CD4-positive, alpha-beta T cell treated with Interleukin-10 for 1 hour (primary cell): ENCODE measurements around the gene STAG2.
"Not testable (repeated sequence)": the region's sequence is repeated elsewhere in the genome, so short reads cannot be mapped to it uniquely, and the experiment has no call there.

ENCODE experiments used
- DNase-seq: peaks from one replicate; pipeline ENCODE4 v3.0.0-alpha.2; 2020

STAG2 gene

GRCh38 chrX:124045109-124045508, 83.6 kb downstream of the STAG2 start:
- no peak for DNase-seq

GRCh38 chrX:124084417-124084816, 122.9 kb downstream of the STAG2 start:
- DNase-seq: not testable (repeated sequence)

- DNase-seq: no peak
Measured at GRCh38 chrX:124085063-124085462, 123.6 kb downstream of the STAG2 start.

GRCh38 chrX:124086411-124086810, 124.9 kb downstream of the STAG2 start:
- peak; percentile 65 for DNase-seq

- no peak for DNase-seq
Measured at GRCh38 chrX:124087000-124087746, 125.7 kb downstream of the STAG2 start.

GRCh38 chrX:124093222-124093621, 131.7 kb downstream of the STAG2 start:
- no peak for DNase-seq

DNA sequence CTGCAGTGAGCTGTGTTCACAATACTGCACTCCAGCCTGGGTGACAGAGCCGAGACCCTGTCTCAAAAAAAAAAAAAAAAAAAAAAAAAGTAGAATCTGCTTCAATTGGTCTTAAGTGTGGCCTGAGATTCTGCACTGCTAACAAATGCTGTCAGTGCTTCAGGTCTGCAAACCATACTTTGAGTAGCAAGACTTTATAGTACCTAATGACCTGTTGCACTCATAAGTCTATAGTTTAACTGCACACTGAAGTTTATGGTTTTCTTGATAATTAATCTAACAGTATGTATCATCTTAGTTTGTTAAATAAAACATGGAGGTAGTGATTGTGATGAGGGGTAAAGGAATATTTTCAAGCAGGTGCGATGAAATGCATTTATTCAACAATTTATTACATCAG, 135.6 kb downstream of the STAG2 start:
- DNase-seq: no peak

DNA sequence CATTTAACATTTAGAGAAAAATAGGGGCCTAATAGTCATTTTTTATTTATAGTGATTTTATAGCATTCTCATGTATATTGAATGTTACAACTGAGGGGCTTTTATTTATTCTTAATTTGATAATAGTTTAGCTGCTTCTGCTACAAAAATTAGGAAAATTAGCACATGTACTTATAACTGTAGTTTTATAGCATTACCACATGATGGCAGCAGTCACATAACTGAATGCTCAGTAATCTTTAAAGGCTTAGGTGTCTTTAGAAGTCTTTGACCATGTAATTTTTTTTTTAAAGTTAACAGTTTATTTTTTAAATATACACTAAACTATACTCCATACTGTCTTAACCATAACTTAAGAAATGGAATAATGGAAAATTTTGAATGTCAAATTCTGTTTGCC, 136.6 kb downstream of the STAG2 start:
- peak; percentile 40 for DNase-seq

DNA sequence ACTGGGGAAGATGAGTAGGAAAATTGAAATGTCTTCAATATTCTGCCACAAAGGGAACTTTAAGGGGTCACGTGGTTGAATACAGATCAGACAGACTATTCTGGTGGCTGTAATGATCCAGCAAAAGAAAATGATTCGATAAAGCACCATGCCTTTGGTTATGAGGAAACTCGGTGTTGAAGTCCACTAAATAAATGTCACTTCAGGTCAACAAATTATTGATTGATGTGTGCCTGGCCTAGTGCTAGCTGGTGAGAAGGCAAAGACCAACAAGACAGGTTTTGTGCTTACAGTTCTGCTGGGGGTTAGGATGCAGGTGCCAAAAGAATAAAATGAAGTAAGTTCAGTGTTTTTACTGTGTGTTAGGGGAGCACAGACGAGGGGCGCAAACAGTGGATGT, 142.5 kb downstream of the STAG2 start:
- DNase-seq: no peak

DNA sequence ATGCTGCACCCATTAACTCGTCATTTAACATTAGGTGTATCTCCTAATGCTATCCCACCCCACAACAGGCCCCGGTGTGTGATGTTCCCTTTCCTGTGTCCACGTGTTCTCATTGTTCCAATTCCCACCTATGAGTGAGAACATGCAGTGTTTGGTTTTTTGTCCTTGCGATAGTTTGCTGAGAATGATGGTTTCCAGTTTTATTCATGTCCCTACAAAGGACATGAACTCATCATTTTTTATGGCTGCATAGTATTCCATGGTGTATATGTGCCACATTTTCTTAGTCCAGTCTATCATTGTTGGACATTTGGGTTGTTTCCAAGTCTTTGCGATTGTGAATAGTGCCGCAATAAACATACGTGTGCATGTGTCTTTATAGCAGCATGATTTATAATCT, 143.0 kb downstream of the STAG2 start:
- not testable (repeated sequence) for DNase-seq

- DNase-seq: no peak
Measured at GRCh38 chrX:124113621-124114600, 152.4 kb downstream of the STAG2 start.

- no peak for DNase-seq
Measured at GRCh38 chrX:124117325-124117724, 155.8 kb downstream of the STAG2 start.

DNA sequence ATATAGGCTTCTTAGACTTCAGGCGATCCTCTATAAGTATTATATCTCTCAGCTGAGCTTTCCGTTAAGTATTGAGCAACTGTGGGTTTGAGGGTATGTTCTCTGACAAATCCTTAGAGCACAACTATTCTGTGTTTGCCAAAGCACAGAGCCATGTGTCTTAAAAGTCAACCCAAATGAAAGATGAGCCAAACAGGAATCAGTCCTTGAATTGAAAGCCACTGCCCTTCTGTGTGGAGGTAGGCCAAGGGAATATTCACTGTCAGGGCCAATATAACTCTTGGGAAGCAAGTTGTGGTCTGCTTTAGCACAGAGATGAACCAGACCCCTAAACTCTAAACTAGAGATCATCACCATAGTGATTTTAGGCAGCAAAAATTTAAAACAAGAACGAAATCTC, 164.0 kb downstream of the STAG2 start:
- no peak for DNase-seq

DNA sequence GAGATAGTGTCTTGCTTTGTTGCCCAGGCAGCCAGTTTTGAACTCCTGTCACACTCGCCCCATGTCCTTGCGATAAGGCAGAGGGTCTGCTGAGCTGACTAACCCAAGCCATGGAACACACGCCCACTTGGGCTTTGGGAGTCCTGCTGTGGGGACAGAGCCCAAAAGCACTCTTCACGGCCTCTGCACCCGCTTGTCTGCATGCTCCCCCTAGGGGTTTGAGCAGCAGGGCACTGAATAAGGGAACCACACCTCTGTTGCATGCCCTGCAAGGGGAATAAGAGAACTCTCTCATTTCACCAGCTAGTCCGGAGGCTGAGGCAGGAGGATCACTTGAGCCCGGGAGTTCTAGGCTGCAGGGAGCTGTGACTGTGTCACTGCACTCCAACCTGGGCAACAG, 166.0 kb downstream of the STAG2 start:
- DNase-seq: no peak

DNA sequence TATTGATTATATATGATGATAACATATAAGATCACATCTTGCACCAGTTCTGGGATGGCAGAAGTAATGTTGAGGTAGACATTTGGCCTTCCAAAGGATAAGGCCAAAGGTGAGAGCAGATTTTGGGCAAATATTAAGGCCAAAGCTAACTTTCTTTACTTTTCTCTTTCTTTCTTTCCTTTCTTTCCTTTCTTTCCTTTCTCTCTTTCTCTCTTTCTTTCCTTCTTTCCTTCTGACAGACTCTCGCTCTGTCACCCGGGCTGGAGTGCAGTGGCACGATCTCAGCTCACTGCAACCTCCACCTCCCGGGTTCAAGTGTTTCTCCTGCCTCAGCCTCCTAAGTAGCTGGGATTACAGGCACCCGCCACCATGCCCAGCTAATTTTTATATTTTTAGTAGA, 170.9 kb downstream of the STAG2 start:
- not testable (repeated sequence) for DNase-seq

GRCh38 chrX:124145749-124146148, 184.2 kb downstream of the STAG2 start:
- DNase-seq: no peak

DNA sequence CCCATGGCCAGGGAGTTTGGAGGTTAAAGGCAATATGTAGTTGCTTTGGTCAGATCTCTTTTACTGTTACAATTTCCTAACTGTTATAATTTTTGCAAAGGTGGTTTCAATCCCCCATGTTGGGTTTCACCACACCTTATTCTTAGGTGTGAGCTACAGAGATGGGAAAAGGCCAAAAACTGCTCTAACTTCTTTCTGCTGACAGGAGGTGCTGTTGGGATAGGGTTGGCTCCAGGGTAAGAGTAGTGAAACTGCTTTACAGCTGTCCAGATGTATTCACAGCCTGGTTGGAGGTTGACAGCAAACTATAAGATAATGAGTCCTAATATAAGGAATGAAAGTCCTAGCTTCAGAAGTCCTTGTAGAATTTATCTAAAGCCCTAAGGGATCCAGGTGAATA, 189.7 kb downstream of the STAG2 start:
- DNase-seq: no peak
